ENCODE results near the gene QPRT.
"Not testable (repeated sequence)": the region's sequence is repeated elsewhere in the genome, so short reads cannot be mapped to it uniquely, and the experiment has no call there.

The QPRT gene

DNA sequence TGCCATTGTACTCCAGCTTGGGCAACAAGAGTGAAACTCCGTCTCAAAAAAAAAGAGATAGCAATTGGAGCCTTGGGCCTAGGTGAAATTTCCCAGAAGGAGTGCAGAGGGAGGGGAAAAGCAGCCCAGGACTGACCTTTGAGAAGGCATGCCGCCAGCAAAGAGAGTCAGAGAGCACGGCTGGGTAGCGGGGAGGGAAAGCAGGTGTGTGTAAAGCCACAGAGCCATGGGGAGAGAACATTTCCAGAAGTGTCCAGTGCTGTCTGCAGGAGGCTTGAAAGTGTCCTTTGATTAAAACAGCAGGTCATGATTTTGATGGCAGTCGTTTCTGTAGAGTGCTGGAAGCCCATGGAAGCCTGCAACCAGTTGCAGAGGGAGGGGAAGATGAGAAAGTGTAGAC lies 58.7 kb downstream of the QPRT start:
- Histone ChIP-seq H3K27me3 (ENCODE audit: insufficient read depth, low read depth, severe bottlenecking) (no peaks in the 10 kb centered on the region), H3K27ac (no peak overlapping the region), H3K9me3 (ENCODE audit: severe bottlenecking) (no peaks in the 10 kb centered on the region), H3K36me3 (no peaks in the 10 kb centered on the region), H3K4me3 (ENCODE audit: low read depth, low read length) (no peak overlapping the region)
- TF ChIP-seq, protein P1, sequence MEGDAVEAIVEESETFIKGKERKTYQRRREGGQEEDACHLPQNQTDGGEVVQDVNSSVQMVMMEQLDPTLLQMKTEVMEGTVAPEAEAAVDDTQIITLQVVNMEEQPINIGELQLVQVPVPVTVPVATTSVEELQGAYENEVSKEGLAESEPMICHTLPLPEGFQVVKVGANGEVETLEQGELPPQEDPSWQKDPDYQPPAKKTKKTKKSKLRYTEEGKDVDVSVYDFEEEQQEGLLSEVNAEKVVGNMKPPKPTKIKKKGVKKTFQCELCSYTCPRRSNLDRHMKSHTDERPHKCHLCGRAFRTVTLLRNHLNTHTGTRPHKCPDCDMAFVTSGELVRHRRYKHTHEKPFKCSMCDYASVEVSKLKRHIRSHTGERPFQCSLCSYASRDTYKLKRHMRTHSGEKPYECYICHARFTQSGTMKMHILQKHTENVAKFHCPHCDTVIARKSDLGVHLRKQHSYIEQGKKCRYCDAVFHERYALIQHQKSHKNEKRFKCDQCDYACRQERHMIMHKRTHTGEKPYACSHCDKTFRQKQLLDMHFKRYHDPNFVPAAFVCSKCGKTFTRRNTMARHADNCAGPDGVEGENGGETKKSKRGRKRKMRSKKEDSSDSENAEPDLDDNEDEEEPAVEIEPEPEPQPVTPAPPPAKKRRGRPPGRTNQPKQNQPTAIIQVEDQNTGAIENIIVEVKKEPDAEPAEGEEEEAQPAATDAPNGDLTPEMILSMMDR (IDR thresholded peaks at IDR 0.05; ENCODE audit: low read depth, low read length), result no peak
- DNase-seq, result no peak

DNA sequence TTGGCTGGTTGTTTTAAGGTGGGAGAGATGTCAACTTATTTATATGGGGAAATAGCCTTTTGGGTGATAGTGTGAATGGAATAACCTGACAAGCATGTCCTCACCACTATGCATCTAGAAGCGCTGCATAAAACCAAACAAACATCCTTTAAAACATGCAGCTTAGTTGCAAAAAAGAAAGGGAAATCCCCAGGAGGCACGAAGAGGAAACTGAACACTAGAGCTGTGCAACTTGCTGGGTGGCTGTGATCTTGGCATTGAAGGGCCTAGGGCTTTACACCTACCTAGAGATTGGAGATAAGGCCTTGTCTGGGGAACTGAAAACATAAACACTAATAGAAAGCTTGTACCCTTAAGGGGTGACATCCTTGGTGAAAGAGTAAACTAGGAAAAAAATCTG lies 59.5 kb downstream of the QPRT start:
- TF ChIP-seq, protein P1 (IDR thresholded peaks at IDR 0.05; ENCODE audit: low read depth, low read length), result no peak
- no peak for DNase-seq
- Histone ChIP-seq H3K9me3 (ENCODE audit: severe bottlenecking) (no peaks in the 10 kb centered on the region), H3K27me3 (ENCODE audit: insufficient read depth, low read depth, severe bottlenecking) (no peaks in the 10 kb centered on the region), H3K36me3 (no peaks in the 10 kb centered on the region), H3K27ac (no peak overlapping the region), H3K4me3 (ENCODE audit: low read depth, low read length) (no peak overlapping the region)

GRCh38 chr16:29739927-29740629 lies 61.1 kb downstream of the QPRT start:
- H3K4me3 ChIP-seq (ENCODE audit: low read depth, low read length); DNase-seq; H3K9me3 ChIP-seq (ENCODE audit: severe bottlenecking); H3K36me3 ChIP-seq; H3K27ac ChIP-seq; H3K27me3 ChIP-seq (ENCODE audit: insufficient read depth, low read depth, severe bottlenecking): not testable (repeated sequence)

GRCh38 chr16:29740630-29741015 lies 61.6 kb downstream of the QPRT start:
- H3K36me3 ChIP-seq, DNase-seq: not testable (repeated sequence)

GRCh38 chr16:29742683-29743275 lies 63.8 kb downstream of the QPRT start:
- no peak for DNase-seq
- TF ChIP-seq, protein P1 (IDR thresholded peaks at IDR 0.05; ENCODE audit: low read depth, low read length), result no peak

More at GRCh38 chr16:29740630-29741015, 61.6 kb downstream of the QPRT start:
- not testable (repeated sequence) for H3K27ac ChIP-seq; H3K9me3 ChIP-seq (ENCODE audit: severe bottlenecking); H3K27me3 ChIP-seq (ENCODE audit: insufficient read depth, low read depth, severe bottlenecking); H3K4me3 ChIP-seq (ENCODE audit: low read depth, low read length)

DNA sequence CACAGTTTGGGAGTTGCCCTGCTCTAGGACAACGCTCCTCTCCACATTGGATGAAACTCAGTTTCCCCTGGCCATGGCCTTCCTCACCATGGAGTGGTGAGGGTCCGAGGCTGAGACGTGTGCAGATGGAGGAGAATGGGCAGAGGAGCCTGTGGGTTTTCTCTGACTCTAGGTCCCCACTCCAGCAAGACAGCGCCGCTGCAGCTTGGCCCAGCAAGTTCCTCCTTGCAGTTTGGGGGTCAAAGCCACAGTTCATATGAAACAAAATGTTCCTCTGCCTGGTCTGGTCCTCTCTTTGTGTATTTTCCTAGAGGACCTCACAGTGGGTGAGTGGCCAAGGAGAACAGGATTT lies 64.5 kb downstream of the QPRT start:
- Histone ChIP-seq H3K27me3 (ENCODE audit: insufficient read depth, low read depth, severe bottlenecking) (no peaks in the 10 kb centered on the region), H3K9me3 (ENCODE audit: severe bottlenecking) (peaks cover 7% of the 10 kb centered on the region), H3K27ac (no peak overlapping the region), H3K36me3 (no peaks in the 10 kb centered on the region), H3K4me3 (ENCODE audit: low read depth, low read length) (no peak overlapping the region)
- TF ChIP-seq, protein P1 (IDR thresholded peaks at IDR 0.05; ENCODE audit: low read depth, low read length), result no peak
- no peak for DNase-seq

More at GRCh38 chr16:29742683-29743275, 63.8 kb downstream of the QPRT start:
- Histone ChIP-seq H3K36me3 (no peaks in the 10 kb centered on the region), H3K27ac (no peak overlapping the region), H3K27me3 (ENCODE audit: insufficient read depth, low read depth, severe bottlenecking) (no peaks in the 10 kb centered on the region), H3K4me3 (ENCODE audit: low read depth, low read length) (no peak overlapping the region), H3K9me3 (ENCODE audit: severe bottlenecking) (peaks cover 1% of the 10 kb centered on the region)

Data from WERI-Rb-1 (cell line).